Fibroblast of the conjunctiva (primary cell): ENCODE results near the gene TLE1.

Source experiments
- DNase-seq: peaks from one replicate; pipeline ENCODE4 v3.0.0-alpha.2; 2010; ENCODE audit warnings: low read depth

The TLE1 gene

DNA sequence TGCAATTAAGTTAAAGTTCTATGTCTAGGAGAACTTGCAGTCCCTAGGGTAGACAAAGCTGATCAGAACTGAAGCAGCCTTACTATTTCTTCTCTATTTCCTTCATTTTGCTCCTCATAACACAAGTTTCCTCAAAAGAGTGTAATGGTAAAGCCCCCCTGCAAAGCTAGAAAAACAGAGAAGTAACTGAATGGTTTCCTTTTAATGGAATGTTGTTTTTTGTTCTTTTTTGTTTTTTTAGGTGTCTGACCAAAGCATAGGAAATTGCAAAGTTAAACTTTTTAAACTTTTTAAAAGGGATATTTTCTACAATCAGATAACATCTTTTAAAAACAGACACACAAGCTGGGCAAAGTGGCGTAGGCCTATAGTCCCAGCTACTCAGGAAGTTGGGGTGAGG is 145.7 kb downstream of the TLE1 start:
- DNase-seq = no peak

DNA sequence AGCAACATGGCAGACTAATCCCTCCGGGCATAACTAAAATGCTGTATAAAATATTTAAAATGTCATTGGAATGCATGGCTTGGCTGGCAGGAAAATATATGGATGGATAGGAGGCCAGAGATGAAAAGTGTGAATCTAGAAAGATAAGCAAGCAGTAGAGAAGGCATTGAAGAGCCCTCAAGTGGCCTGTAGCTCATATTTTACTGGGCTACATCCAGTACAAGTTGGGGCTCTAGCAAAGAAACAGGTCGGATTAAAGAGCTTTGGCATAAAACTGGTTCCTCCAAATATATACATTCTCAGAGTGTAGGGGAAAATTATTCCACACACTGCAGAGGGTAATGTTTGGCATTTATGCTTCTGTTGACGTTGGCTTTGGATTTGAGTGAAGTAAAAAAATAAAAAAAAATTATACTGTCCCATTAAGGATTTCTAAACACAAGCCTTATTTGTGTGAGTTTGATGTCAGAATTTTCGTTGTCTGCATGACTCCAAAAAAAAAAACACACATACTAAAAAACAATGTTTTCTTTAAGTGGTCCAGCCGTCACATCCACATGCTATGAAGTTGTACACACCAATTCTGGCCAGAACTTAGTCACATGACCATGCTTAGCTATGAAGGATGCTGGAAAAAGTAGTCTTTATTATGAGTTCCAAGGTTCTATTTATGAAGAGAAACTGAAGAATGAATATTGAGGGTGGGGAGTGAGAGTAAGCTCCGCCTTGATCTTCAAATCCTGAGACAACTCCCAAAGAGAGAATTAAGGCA is 147.0 kb downstream of the TLE1 start:
- DNase-seq = no peak

DNA sequence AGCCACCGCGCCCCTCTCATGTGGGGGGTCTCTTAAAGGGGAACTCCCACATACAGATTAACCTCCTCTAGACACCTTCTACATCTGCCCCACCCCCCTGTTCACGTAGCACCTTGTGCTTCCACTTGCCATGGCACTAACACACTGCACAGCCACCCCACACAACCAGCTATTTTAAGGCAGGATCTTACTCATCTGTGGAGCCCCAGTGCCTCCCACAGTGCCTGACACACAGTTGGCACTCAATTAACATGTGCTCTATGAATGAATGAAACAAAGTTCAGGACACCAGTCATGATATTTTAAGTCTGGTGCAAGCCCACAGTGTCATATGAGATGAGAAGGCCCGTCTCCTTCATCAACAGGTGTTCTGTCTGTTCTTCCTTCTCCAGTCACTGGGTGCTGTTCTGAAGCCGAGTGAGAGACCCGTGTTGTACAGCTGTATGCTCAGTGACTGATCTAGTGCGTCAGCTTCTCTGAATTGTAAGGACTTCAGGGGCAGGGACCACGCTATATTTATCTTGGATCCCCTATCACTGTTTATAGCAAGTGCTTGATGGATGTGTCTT is 149.1 kb downstream of the TLE1 start:
- DNase-seq = no peak

DNA sequence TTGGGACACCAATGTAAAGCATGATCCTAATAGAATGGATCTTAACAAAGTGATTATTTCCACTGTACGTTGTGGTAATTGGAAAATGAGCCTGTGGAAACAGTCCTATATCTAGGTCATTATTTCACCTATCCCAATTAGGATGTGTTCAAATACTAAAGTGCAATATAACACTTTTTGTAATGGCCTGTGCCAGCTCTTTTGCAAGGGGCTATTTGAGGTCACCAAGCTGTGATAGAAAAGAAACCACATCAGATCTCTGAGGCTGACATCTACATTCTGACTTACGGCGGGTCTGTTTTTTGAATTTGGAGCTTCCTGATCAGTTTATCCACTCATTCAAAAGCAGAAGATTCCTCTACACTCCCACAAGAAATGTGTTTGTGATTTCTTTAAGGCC is 150.0 kb downstream of the TLE1 start:
- no peak for DNase-seq

DNA sequence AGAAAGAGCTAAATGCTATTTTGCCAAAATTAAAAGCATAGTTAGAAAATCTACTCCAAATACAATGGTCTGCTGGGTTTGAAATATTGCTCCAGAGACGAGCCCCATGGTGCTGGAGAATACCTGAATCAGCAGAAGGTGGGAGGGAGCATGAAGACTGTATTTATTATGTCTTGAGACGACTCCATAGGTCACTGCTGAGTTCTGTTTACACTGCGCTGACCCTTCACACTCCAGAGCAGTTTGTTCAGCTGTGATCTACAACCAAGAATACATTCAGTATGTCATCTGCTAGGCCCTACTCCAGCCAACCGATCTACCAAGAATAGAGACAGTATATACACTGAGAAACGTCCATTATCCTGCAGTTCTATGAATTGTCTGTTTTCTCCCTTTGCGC is 150.5 kb downstream of the TLE1 start:
- DNase-seq = no peak

DNA sequence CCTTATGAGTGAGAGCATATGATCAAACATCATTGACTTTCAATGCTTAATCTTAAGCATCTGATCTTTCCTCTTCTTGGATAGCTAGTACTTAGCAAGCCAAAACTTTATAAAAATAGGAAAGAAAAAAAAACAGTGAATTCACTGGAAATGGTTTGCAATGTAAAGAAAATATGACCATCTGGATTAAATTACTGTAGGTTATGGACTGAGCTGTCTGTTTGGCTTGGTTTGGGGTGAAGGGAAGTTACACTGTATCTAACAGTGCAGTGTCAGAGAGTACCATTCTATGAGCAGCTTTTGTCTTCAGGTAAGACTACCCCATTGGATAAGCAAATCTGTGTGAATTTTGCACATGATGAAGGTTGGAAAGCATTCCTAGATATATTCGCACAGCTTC is 151.4 kb downstream of the TLE1 start:
- DNase-seq = no peak

DNA sequence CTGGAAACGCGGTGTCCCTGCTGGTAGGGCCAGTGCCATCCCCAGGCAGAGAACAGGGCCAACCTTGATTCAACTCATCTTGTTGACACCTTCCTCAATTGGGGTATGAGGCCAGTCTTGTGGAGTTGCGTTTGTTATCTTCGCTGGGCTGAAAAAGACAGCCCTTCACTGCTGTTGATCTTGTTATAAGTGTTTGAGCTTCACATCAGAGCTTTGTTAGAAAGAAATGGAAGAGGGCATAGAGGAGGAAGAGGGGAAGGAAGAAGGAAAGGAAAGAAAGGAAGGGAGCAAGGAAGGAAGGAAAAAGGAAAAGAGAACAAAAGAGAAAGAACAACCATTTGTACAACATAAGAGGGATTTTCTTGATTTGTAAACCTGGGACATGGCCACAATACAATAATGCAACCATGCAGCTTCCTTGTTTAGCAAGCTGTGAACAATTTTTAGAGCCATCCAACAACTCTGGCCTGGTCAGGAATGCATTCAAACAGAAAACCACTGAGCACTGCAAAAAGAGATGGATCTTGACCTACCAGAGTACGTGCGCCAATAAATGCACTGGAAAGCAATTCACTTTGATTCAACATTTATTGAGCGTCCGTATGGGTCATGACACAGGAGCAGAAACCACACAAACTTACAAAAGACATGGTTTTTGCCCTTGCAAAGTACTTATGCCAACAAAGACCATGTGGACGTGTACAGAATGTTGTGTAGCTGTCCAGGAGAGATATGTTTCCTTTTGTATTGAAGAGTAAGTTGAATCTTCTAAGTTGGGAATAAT is 152.9 kb downstream of the TLE1 start:
- DNase-seq = no peak

DNA sequence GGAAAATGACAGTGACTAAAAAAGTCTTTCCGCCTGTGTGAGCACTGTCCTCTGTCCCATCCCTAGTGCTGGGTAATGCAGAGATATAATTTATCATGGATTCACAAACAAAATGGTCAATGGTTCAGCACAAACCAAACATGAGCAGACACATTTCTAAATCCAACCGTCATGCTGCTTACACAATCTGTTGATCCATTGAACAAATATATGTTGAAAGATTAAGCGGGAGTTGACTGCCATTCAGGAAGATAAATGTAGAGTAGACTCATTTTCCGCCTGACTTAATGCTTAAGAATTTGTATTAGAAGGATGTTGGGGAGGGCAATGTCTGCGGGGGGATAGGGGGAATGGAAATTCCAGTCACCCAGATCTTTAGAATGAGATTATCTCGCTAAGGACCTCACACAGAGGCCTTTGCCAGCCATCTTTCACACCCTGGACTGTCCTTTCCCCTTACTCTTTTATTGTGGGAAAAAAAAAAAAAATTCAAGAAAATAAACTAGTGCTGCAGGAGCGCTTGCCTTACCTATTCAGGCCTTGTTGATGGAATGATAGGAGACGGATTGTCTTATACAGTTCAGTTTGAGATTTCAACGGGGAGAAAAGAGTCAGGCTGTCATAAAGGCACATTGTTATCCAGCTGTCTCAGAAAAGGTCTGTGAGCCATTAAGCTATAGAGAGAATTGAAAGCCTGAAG is 153.7 kb downstream of the TLE1 start:
- DNase-seq = no peak

DNA sequence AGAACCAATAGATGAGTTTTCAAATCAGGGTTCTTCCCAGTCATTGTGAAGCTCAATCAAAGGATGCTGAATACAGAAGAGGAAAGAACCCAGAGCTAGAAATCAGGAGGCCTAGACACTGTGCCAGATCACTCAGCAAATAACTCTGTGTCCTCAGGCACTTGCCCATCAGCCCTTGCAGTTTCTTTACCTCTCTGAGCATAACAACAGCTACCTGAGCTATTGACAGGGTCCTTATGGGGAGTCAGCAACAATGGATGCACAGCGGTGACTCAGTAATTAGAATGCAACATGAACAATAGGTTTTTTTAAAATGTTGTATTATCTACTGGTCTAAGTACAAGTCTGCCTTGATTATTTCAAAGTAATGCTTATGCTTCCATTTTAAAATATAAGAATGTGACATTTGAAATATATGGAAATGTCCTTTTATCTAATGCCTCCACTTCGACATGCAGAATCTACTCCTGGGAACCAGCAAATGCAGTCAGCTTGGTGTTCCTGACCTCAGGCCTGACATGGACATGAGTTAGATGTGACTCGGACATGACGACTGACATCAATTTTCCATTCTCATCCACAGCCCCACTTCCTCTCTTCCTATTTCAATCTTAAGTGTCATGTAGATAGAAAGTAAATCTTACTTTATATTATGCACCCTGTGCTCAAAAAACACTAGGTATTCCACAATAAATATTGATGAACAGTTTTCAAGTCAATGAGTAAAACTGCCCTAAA is 155.0 kb downstream of the TLE1 start:
- no peak for DNase-seq
